HK-2 (cell line): ENCODE results near the gene ABHD17C.
A peak's percentile ranks its signal among the peaks of the same experiment; 100 is the strongest.

Source experiments
- DNase-seq: peaks from one replicate; pipeline ENCODE4 v3.0.0-alpha.2; 2018; ENCODE audit not compliant: unreplicated experiment

The ABHD17C gene

DNA sequence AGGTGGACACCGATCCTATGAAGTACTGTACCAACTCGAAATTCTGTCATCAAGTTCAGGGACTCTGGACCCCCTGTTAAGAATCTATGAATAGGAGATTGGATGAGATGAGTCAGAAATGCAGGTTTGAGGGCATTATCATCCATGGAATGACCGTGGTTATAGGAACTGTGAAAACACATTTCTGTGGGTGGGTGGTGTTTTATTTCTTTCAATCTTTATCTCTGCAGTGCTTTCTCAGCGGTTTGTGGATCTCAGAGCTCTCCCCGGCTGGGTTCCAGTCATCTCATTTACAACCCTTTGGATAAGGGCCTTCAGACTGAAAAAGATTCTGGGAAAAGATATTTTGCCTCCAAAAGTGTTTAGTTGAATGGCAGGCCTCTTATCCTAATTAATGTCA lies 5.4 kb upstream of the ABHD17C start:
- no peak for DNase-seq

DNA sequence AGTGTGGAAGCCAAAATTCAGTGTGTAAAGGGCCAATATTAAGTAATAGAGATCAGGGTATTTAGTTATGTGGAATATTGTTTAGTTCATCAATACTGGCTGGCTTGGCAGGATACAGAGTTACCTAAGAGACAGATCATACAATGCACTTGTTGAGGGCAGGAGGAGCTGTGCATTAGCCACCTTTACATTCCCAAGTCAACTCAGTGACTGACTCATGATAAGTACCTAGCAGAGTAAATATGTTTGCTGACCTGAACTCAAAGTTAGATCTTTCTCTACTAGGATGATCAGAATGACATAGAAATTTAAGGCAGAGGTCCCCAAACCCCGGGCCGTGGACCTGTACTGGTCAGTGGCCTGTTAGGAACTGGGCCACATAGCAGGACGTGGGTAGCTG lies 3.5 kb upstream of the ABHD17C start:
- no peak for DNase-seq

DNA sequence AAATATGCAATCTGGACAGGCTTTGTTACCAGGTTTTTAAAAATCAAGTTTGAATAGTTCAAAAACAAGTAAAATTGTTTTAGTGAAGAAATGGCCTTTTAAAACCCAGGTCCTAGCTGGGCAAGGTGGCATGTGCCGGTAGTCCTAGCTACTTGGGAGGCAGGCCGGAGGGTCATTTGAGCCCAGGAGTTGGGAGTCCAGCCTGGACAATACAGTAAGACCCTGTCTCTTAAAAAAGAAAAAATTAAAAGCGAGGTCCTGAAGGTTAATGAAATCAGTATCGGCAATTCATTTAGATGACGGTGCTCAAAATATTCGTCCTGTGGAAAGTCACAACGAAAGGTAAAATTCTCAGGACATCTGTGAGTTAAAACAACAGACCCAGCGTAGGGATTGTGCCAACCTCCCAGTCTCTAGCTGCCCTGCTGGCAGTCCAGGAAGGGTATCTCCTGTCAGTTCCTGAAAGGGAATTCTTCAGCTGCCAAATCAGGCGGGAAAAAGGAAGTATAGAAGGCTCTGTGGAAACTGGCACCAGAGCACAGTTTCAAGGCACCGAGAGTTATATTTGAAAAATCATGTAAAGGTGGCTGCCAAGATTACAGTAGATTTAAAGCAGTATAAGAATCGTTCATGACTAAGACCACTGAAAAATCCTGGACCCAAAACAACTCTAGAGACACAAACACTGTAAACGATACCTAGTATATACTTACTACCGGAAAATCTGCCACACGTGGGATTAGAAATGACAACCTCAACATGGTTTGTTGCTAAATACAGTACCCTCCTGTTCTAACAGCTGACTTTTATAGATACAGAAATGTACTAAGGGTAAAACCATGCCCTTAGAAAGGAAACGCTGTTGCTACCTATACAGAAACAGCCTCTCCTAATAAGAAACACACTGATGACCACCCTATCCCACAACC lies 1.2 kb upstream of the ABHD17C start:
- no peak for DNase-seq

DNA sequence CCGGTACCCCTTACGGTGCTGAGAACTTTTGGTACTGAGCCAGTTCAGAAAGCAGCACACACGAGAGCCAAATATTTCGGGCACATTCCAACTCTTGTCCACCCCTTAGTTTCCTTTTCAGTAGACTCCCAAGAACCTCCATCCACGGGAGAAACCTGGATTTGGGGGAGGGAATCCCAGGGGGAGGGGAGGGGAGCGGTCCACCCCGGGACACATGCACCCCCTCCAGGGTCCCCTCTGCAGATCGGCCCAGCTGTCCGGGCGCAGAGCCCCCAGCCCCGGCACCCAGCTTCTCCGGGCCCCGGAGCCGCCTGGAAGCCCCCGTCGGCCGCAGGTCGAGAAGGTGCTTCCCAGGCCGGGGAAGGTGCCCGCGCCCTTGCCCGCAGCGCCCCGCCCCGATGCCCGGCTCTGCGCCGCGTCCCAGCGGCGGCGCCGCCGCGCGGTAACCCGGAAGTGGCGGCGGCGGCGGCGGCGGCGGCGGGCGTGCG lies 455 bp upstream of the ABHD17C start:
- DNase-seq, result no peak

DNA sequence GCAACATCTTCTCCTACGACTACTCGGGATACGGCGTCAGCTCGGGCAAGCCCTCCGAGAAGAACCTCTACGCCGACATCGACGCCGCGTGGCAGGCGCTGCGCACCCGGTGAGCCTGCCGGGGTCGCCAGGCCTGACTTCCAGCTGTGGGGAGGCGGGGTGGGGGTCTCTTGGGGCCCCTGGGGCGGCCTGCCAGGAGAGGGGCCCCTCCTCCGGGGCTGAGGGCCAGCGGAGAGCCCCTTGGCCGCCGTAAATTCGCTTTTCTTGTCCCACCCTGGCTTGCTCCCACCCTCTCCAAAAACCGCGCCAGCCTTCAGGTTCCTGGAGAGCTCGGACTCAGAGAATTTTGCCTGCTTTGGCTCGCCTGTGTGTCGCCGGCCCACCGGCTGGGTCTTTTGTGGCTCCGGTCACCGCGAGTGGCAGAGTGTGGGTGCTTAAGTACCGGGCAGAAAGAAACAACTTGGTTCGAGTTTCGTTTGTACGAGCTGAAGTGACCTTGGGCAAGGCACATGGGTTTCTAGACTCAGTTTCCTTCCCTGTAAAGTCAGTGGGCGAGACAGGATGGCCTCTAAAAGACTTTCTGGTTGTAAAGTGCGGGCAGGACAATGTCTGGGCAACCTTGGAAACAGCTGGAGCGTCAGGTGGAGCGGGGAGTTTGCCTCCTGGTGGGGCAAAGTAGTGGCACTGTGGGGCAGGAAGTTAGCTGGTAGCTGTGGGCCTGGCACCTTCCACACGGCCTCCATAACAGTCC lies 976 bp downstream of the ABHD17C start:
- DNase-seq, result peak; percentile 28

DNA sequence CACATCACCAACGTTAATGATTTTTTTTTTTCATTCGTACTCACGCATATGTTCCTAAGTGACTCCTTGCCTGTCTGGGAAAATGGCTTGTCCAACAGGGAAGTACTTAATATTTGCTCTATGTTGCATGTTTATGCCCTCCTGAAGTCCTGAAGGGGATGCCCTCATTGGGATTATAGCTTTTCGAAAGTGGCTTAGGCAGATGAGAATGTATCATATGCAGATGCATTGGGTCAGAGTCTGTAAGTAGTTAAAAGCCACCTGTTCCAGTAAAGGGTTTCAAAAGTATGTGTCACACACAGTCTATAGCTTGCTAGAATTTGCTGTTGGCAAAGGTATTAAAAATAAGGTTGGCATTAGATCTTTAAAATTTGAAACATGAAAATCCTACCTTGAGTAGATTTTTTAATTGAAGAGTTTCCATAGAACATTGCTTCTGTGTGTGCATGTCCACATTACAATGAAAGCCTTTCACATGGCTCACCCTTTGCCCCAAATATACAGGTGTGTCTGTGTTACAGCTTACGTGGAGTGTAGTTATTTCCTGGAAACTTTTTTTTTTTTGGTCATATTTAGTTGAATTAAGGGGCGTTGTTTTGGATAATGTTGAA lies 2.1 kb downstream of the ABHD17C start:
- no peak for DNase-seq

DNA sequence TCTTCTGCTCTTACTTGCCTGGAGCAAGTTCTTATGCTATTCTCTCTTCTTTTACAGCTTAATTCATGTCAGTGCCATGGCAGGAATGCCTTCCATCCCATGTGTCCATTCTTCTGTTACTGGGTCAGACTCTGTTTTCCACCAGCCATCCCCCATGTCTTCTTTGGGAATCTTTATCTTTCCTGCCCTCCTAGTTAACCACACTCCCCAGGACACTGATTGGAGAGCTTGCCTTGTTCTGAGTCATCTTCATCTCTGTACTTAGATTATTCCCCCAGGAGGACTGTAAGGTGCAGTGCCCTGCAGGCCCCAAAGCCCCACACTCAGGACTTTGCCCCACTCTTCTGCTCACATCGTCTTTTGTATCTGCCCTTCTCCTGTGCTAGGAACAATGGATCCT lies 3.6 kb downstream of the ABHD17C start:
- DNase-seq, result no peak

DNA sequence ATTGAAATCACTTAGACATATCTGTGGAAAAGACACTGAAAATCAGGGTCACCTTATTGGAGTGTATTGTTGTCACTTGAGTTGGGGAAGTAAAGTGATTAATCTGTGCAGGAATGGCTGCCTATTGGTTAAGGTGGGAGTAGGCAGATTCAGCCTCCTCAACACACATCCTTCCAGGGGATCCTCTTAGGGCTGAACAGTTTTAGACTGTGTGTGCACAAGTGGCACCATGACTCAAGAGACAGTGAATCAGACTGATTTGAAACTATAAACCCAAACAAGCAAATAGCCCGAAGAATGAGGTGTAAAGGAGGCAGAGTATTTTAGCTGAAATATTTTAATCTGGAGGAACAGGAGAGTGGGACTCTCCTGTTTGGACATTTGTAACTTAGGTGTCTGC lies 4.9 kb downstream of the ABHD17C start:
- no peak for DNase-seq

DNA sequence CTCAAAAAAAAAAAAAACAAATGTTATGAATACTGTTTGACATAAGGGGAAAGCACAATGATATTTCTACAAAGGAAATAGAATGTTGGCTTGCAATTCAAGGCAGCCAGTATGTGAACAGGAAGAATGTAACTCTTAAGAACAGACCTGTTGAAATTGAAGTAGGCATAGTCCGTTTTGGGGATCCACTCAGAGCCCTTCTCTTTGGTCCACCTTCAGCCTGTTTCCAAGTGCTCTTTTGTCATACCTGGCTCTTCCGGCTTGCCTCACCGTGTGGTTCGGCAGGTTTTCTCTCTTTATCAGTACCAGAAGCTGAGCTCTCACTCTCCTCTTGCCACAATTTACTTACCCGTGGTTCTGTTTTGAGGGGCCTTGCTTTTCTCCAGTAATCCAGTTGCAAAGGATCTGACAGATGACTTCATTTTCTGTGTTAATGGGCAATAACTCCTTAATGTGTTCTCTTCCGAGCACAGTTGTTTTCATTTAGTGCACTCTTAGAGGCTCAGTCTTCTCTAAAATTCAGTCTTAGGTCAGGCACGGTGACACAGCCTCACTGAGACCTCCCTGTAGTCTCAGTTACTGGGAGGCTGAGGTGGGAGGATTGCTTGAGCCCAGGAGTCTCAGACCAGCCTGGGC lies 6.7 kb downstream of the ABHD17C start:
- no peak for DNase-seq

DNA sequence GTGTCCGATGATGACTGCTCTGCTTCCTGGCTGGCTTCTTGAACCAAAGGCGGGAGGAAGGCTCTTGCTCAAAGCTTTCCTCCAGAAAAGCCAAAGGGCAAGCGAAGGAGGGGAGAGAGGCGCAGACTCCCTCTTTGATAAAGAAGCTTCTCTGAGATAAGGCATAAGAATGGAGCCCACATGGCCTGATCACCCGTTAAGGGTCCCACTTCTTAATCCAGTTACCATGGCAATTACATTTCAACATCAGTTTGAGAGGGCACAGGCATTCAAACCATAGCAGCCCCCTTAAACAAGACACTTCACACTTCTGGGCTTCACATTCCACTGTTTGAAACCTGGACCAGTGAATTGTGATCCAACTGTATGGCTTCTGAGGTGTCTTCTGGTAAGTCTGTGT lies 8.0 kb downstream of the ABHD17C start:
- DNase-seq, result no peak

DNA sequence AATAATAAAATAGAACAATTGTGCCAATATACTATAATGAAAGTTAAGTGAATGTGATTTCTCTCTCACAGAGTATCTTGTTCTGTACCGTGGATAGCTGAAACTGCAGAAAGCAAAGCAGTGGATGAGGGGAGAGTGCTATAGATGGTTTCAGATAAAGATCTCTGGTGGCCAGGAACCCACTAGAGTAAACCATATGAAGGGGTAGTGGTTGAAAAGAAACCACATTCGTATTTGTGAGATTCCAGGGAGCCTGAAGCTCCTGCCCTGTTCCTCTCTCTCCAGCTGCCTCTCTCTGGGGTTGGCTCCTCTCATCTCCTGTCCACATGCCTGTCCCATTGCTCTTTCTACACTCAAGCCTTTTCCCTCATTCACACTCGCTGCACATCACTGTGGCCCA lies 8.9 kb downstream of the ABHD17C start:
- no peak for DNase-seq

DNA sequence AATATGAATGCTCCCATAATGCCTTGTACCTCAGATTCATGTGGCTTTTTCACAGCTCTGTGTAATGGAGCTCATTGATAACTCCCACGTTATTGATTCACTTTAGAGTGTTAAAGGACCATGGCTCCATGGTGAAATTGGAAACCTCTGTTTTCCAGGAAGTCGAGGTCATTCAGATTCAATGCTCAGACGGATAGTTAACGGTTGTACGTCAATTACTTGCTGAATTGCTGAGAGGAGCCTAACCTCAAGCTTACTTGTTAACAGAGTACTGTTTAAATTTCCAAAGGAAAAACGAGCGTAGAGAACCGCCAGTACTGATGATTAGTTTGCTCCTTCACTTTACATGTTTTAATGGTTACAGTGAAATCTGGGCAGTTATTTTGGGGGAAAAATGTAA lies 11.1 kb downstream of the ABHD17C start:
- DNase-seq, result no peak

DNA sequence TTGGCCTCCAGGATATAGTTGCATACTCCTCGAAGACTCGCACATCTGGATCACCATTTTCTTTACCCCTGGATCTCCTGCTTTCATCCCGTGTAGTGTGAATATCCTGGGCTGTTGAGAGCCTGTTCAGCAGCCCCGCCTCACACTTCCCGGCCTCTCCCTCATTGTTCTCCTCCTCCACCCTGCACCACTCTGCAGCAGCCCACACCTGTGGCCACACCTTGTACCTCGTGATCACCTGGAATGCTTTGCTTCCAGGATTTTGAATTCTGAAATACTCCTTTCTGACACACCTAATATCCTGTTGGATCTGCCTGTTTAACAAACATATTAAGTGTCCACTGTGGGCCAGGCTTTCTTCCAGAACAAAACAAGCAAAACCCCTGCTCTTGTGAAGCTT lies 14.4 kb downstream of the ABHD17C start:
- DNase-seq, result no peak

DNA sequence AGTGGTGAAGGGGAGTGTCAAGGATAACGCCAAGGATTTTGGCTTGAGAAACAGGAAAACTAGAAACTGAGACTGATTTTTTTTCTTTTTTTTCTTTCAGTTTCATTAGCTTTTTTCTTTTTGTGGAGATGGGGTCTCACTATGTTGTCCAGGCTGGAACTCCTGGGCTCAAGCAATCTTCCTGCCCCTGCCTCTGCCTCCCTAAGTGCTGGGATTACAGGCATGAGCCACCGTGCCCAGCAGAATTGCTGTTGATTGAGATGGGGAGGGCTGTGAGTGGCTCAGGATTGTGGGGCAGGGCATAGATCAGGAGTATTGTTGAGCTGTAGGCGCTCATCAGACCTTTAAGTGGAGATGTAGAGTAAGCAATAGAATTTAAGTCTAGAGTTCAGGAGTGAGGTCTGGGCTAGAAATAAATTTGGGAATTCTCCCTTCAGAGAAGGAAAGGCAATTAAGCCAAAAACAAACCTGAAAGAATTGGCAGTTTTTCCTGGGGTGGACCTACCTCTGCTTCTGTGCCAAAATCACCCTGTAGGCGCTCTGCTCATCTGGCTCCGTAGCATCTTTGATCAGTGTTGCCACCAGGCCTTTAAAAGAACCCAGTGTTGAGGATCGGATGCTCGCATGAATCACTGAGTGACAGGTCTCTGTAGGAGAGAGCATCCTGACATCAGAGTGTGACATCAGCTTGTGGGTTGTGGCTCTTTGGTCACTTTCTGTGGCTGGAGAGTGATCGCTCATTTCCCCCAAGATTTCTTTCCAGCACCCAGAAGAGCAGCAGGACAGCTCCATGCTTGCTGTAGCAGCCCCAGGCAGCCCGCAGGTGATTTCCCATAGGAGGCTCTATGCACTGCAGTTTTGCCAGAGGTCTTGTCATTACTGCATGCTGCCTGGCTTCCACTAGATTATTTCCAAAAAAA lies 15.8 kb downstream of the ABHD17C start:
- DNase-seq, result peak; percentile 19

DNA sequence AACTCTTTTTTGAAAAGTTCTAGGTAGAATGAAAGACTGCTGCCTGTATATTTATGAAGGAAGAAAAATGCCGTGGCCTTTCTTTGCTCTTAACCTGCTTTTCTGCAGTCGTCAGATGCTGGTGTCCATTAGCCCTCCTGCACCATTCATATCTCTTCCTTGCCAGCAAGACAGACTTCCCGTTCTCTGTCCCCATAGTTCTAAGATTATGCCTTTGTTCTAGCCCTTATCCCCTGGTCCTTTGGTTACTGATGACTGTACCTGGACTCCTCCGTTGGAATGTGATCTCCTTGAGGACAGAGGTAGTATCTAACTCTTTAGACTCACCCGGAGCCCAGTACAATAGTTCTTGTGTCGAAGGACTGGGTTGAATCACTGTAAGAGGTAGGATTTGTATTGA lies 16.8 kb downstream of the ABHD17C start:
- no peak for DNase-seq

DNA sequence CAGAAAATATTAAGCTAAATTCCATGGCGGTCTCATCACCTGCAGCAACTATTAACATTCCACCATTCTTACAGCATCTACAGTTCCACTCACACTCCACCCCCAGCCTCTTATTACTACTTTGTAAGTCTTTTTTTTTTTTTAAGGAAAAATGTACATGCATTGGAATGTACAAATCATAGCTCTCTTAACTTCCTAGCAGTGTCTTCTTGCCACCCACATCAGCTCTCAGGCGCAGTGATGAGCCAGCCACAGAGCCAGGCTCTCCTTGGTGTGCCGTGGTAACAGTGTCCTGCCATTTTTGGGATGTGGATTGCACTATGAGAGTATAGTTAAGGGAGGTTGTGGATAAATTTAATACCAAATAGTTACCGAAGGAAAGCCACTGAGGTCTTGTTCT lies 17.8 kb downstream of the ABHD17C start:
- no peak for DNase-seq

DNA sequence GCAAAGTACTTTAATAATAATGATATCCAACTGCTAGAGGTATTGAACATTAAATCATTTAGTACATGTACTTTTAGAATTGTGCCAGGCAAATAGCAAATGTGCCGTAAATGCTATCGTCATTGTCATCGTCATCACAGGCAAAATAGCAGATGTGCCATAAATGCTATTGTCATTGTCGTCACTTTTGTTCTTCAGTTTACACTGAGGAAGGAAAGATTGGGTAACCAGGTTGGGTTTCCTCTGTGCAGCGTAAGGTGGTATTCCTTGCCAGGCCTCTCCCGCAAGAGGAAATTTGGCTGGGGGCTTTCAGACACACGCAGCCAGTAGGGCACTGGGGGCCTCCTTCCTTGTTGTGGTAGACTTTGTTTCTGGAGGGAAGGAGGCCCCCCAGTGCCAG lies 26.4 kb downstream of the ABHD17C start:
- no peak for DNase-seq

DNA sequence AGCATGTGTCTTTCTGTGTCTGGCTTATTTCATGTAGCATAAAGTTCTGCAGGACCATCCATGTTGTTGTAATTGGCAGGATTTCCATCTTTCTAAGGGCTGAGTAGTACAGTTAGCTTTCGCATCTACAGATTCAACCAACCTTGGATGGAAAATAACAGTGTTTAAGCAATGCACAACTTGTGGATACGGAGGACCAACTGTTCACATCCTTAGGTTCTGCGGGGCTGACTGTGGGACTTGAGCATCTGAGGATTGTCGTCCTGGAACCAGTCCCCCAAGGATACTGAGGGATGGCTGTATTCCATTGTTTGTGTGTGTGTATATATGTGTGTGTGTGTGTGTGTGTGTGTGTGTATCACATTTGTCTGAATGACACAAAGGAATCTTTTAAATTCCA lies 27.7 kb downstream of the ABHD17C start:
- DNase-seq, result no peak

DNA sequence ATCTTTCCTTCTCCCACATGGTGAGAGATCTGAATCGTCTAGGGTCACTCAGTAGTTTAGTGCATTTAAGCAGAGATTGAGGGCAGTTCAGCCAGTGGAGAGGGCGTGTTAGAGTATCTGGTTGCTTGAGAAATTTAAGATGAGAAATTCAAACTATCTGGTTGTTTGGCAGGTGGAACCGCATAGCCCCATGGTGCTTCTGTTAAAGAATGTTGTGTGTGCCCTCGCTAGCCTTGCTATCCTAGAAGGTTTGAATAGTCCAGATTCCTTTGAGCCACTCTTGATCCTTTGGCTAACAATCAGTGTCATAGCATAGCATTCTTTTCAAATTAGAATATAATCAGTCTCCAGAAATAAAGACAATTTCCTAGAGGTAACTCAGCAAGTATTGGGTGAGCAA lies 32.1 kb downstream of the ABHD17C start:
- DNase-seq, result no peak

DNA sequence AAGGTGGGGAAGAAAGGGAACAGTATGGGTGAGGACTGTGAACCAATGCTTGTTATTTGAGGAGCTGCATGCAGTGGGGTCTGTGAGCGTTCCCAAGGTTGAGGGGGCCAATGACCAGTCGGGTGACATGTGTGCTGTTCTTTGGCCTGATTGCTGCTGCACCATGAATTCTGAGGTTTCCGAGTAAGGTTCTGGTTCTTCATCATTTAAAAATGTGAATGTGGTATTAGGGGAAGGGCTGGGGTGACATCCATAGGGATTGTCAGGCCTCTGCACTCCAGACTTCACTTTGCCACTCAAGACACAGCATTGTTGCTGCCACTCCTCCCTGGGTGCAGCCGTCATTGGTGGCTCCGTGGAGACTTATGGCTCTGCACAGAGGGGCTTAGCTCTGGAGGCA lies 32.5 kb downstream of the ABHD17C start:
- no peak for DNase-seq

DNA sequence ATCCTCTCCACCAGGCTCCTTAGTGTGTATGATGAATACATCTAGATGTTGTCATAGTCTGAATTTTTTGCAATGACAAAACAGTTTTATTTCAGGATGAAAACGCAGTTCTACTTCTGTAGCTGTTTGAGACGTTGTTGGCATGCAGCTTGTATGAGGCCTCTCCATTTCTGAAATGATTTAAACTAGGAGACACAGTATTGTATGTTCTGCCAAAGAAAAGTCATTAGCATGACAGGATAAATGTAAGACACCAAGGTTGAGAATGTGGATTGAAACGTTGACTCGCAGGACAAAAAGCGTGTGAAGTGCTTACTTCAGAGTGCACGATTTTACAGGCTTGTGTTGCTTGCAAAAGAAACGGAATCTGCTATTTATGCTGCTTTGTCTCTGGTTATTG lies 35.3 kb downstream of the ABHD17C start:
- DNase-seq, result no peak
